ENCODE results near the gene ANP32E. TPM values are rescaled to one million over a fixed set of nuclear protein-coding genes. Genes with fewer than 3 reads are reported as not detected.
A peak's percentile ranks its signal among the peaks of the same experiment; 100 is the strongest.
"Not testable (repeated sequence)": the region's sequence is repeated elsewhere in the genome, so short reads cannot be mapped to it uniquely, and the experiment has no call there.

The ANP32E gene
- total RNA-seq, 1 donor from 2014 or later: 8.9 TPM

GRCh38 chr1:150196417-150196816 lies 39.5 kb downstream of the ANP32E start:
- Histone ChIP-seq H3K4me3 (no peak overlapping the region), H3K27ac (no peak overlapping the region), H3K36me3 (no peaks in the 10 kb centered on the region), H3K4me1 (peaks cover 0 to 7% of the 10 kb centered on the region in 2 donors), H3K9me3 (peaks cover 0 to 6% of the 10 kb centered on the region in 2 donors), H3K27me3 (no peaks in the 10 kb centered on the region)
- TF ChIP-seq CTCF (IDR thresholded peaks at IDR 0.05): no peak
- no peak for DNase-seq (ENCODE audit: low spot score in 2 of 2)
- intact Hi-C loops (cut with DNase I): no loop called here

GRCh38 chr1:150194381-150195031 lies 41.4 kb downstream of the ANP32E start:
- intact Hi-C loops (cut with DNase I): no loop called here
- no peaks in the 10 kb centered on the region for H3K27me3 ChIP-seq
- no peak overlapping the region for H3K4me3 ChIP-seq
- DNase-seq (ENCODE audit: low spot score in 2 of 2): peak in 1 of 2 donors; percentile 11
- peaks cover 0 to 7% of the 10 kb centered on the region in 2 donors for H3K4me1 ChIP-seq
- no peak for TF ChIP-seq CTCF (IDR thresholded peaks at IDR 0.05)
- no peak overlapping the region for H3K27ac ChIP-seq
- H3K36me3 ChIP-seq: no peaks in the 10 kb centered on the region
- H3K9me3 ChIP-seq: no peaks in the 10 kb centered on the region

GRCh38 chr1:150192012-150192411 lies 43.9 kb downstream of the ANP32E start:
- peak in 1 of 2 donors; percentile 60 for DNase-seq (ENCODE audit: low spot score in 2 of 2)
- TF ChIP-seq CTCF (IDR thresholded peaks at IDR 0.05): no peak
- no peaks in the 10 kb centered on the region for H3K9me3 ChIP-seq
- H3K27ac ChIP-seq: peak overlapping the region; percentile 53 to 57
- H3K4me1 ChIP-seq: peaks cover 0 to 14% of the 10 kb centered on the region in 2 donors
- H3K4me3 ChIP-seq: no peak overlapping the region
- H3K27me3 ChIP-seq: no peaks in the 10 kb centered on the region
- intact Hi-C loops (cut with DNase I): loop anchor here (1.0 kb wide), 1 partner anchor 21 kb away; no protein-coding TSS in a partner anchor
- no peaks in the 10 kb centered on the region for H3K36me3 ChIP-seq

- intact Hi-C loops (cut with DNase I): loop anchor here (1.0 to 2.0 kb wide), 4 partner anchors 25 to 226 kb away; no protein-coding TSS in a partner anchor
- H3K27me3 ChIP-seq: no peaks in the 10 kb centered on the region
- peaks cover 0 to 15% of the 10 kb centered on the region in 2 donors for H3K4me1 ChIP-seq
- H3K27ac ChIP-seq: peak overlapping the region; percentile 77
- TF ChIP-seq CTCF (IDR thresholded peaks at IDR 0.05): no peak
- no peak overlapping the region for H3K4me3 ChIP-seq
- H3K36me3 ChIP-seq: no peaks in the 10 kb centered on the region
- DNase-seq (ENCODE audit: low spot score in 2 of 2): no peak
- no peaks in the 10 kb centered on the region for H3K9me3 ChIP-seq
These were observed 48.4 kb downstream of the ANP32E start for GRCh38 chr1:150187560-150187931.

- Histone ChIP-seq H3K9me3 (no peaks in the 10 kb centered on the region), H3K27ac (peak overlapping the region; percentile 77), H3K4me3 (peak overlapping the region; percentile 9 to 51), H3K36me3 (no peaks in the 10 kb centered on the region), H3K4me1 (peaks cover 0 to 11% of the 10 kb centered on the region in 2 donors), H3K27me3 (no peaks in the 10 kb centered on the region)
- peak; percentile 49 to 62 (median 55) for TF ChIP-seq CTCF (IDR thresholded peaks at IDR 0.05)
- intact Hi-C loops (cut with DNase I): loop anchor here (1.0 to 2.0 kb wide), 4 partner anchors 24 to 226 kb away; no protein-coding TSS in a partner anchor
- DNase-seq (ENCODE audit: low spot score in 2 of 2): no peak
These were observed 48.9 kb downstream of the ANP32E start for GRCh38 chr1:150186789-150187559.

GRCh38 chr1:150186438-150186788 lies 49.5 kb downstream of the ANP32E start:
- H3K27ac ChIP-seq: peak overlapping the region; percentile 77
- intact Hi-C loops (cut with DNase I): loop anchor here (2.0 kb wide), 1 partner anchor 24 kb away; no protein-coding TSS in a partner anchor
- peak overlapping the region; percentile 9 to 51 for H3K4me3 ChIP-seq

More at GRCh38 chr1:150186438-150186788, 49.5 kb downstream of the ANP32E start:
- not testable (repeated sequence) for DNase-seq (ENCODE audit: low spot score in 2 of 2); H3K9me3 ChIP-seq; H3K27me3 ChIP-seq; H3K36me3 ChIP-seq
- peaks cover 0 to 11% of the 10 kb centered on the region in 2 donors for H3K4me1 ChIP-seq
